H1 (cell line): ENCODE measurements around the gene NUPR1. TPM values are rescaled to one million over a fixed set of nuclear protein-coding genes. Genes with fewer than 3 reads are reported as not detected.

Experiments used
- CTCF ChIA-PET: fragments of 300-600 bp; sonication (Branson Sonifier 250); formaldehyde crosslinking; loops from one replicate; lab custom pipeline; 2021; ENCODE audit not compliant: partially characterized antibody; lab: Charles Lee
- POLR2A ChIA-PET: fragments of 300-600 bp; sonication (Branson Sonifier 250); formaldehyde crosslinking; loops from one replicate; lab custom pipeline; 2021; ENCODE audit warnings: inconsistent platforms; ENCODE audit not compliant: partially characterized antibody; lab: Charles Lee
- DNase-seq, 2 experiments: peaks; one replicate each; pipeline versions ENCODE4 v3.0.0 to v3.0.0-alpha.2; 2010 to 2022; ENCODE audit warnings: low spot score in 2 of 2, low read depth in 1 of 2, mixed read lengths in 1 of 2
- FAIRE-seq: peaks from 2 replicates; lab custom pipeline; 2011; peaks lifted over from hg19 to GRCh38; lab: Jason Lieb, UNC
- H2AFZ ChIP-seq: 2 replicates; pipeline ENCODE4 v1.8.1; 2012; ENCODE audit warnings: low read length, inconsistent platforms
- H2AK5ac ChIP-seq: 2 replicates; pipeline ENCODE4 v1.6.1; 2013; ENCODE audit warnings: low read depth, low read length
- H2BK120ac ChIP-seq: replicated peaks from 2 replicates; pipeline ENCODE3; 2013; ENCODE audit warnings: low read depth, low read length, inconsistent platforms
- H2BK12ac ChIP-seq: 2 replicates; pipeline ENCODE4 v1.6.1; 2013; ENCODE audit warnings: low read depth, low read length
- H2BK15ac ChIP-seq: 2 replicates; pipeline ENCODE4 v1.6.1; 2013; ENCODE audit warnings: low read length
- H2BK20ac ChIP-seq: 2 replicates; pipeline ENCODE4 v1.6.1; 2013; ENCODE audit warnings: low read length
- H2BK5ac ChIP-seq: 2 replicates; pipeline ENCODE4 v1.6.1; 2013; ENCODE audit warnings: low read depth, low read length
- H3K14ac ChIP-seq: 2 replicates; pipeline ENCODE4 v1.6.1; 2013; ENCODE audit warnings: inconsistent platforms; ENCODE audit not compliant: insufficient read length
- H3K18ac ChIP-seq: 2 replicates; pipeline ENCODE4 v1.6.1; 2013; ENCODE audit warnings: low read length; ENCODE audit errors: extremely low read depth
- H3K23ac ChIP-seq: 2 replicates; pipeline ENCODE4 v1.6.1; 2013; ENCODE audit warnings: inconsistent platforms; ENCODE audit not compliant: insufficient read length
- H3K23me2 ChIP-seq: 2 replicates; pipeline ENCODE4 v1.6.1; 2013; ENCODE audit warnings: low read depth, low read length
- H3K27ac ChIP-seq: 2 replicates; pipeline ENCODE4 v1.6.1; 2011; ENCODE audit warnings: low read depth, low read length, inconsistent platforms
- H3K27me3 ChIP-seq, 4 experiments: replicated peaks in 1 of 4; 1 replicate in 1 of 4; 2 replicates in 3 of 4; pipeline versions ENCODE4 v1.6.1 to v1.8.1; 2011 to 2013; ENCODE audit warnings: low read length in 3 of 4, mild to moderate bottlenecking in 3 of 4, inconsistent platforms in 2 of 4, mixed read lengths in 2 of 4, moderate library complexity in 1 of 4; ENCODE audit not compliant: control insufficient read depth in 3 of 4, insufficient read depth in 3 of 4; ENCODE audit errors: extremely low read depth in 1 of 4
- H3K36me3 ChIP-seq, 4 experiments: 2 replicates each; pipeline versions ENCODE4 v1.6.1 to v1.8.1; 2011 to 2013; ENCODE audit warnings: mild to moderate bottlenecking in 4 of 4, low read length in 3 of 4, moderate library complexity in 2 of 4, control low read depth in 1 of 4, inconsistent platforms in 1 of 4; ENCODE audit not compliant: insufficient read depth in 4 of 4, control insufficient read depth in 2 of 4
- H3K4ac ChIP-seq: replicated peaks from 2 replicates; pipeline ENCODE3; 2013; ENCODE audit warnings: low read length, low read depth, mixed read lengths, inconsistent platforms; ENCODE audit not compliant: insufficient read length
- H3K4me1 ChIP-seq, 4 experiments: replicated peaks in 1 of 4; 1 replicate in 1 of 4; 2 replicates in 3 of 4; pipeline versions ENCODE4 v1.6.1 to v1.8.1; 2011 to 2013; ENCODE audit warnings: low read length in 3 of 4, inconsistent platforms in 2 of 4, mixed read lengths in 1 of 4; ENCODE audit not compliant: insufficient read depth in 4 of 4, control insufficient read depth in 3 of 4
- H3K4me2 ChIP-seq, 2 experiments: 2 replicates each; pipeline versions ENCODE4 v1.6.1 to v1.8.1; 2011 to 2013; ENCODE audit warnings: low read depth in 2 of 2, low read length in 2 of 2, control low read depth in 1 of 2, inconsistent platforms in 1 of 2, mild to moderate bottlenecking in 1 of 2; ENCODE audit not compliant: insufficient read depth in 1 of 2
- H3K4me3 ChIP-seq, 4 experiments: fragments of 200-600, 300-600 bp in 1 of 4; sonication (generic), shearing (Covaris generic), sonication (Bioruptor Twin) in 1 of 4; 2 replicates each; pipeline versions ENCODE4 v1.5.1 to v1.8.1; 2011 to 2016; ENCODE audit warnings: low read length in 4 of 4, low read depth in 3 of 4, control low read depth in 2 of 4, inconsistent platforms in 2 of 4, mild to moderate bottlenecking in 2 of 4, mixed read lengths in 1 of 4, moderate library complexity in 1 of 4; ENCODE audit not compliant: insufficient read depth in 2 of 4; ENCODE audit errors: extremely low read depth in 1 of 4
- H3K56ac ChIP-seq: replicated peaks from 2 replicates; pipeline ENCODE3; 2013; ENCODE audit warnings: low read depth, mild to moderate bottlenecking, mixed read lengths, low read length, inconsistent platforms; ENCODE audit not compliant: insufficient read length
- H3K79me1 ChIP-seq: 2 replicates; pipeline ENCODE4 v1.6.1; 2013; ENCODE audit warnings: low read depth, low read length, control low read depth
- H3K79me2 ChIP-seq, 2 experiments: 2 replicates each; pipeline versions ENCODE4 v1.6.1 to v1.8.1; 2012 to 2013; ENCODE audit warnings: low read length in 2 of 2, mild to moderate bottlenecking in 2 of 2, inconsistent platforms in 1 of 2; ENCODE audit not compliant: insufficient read depth in 2 of 2, control insufficient read depth in 1 of 2
- H3K9ac ChIP-seq, 4 experiments: replicated peaks in 1 of 4; 1 replicate in 1 of 4; 2 replicates in 3 of 4; pipeline versions ENCODE4 v1.6.1 to v1.8.1; 2011 to 2013; ENCODE audit warnings: low read depth in 3 of 4, low read length in 3 of 4, control low read depth in 2 of 4, mild to moderate bottlenecking in 2 of 4, moderate library complexity in 2 of 4, inconsistent platforms in 1 of 4; ENCODE audit errors: extremely low read depth in 1 of 4
- H3K9me3 ChIP-seq, 2 experiments: 2 replicates each; pipeline versions ENCODE4 v1.6.1 to v1.8.1; 2012 to 2013; ENCODE audit warnings: mild to moderate bottlenecking in 2 of 2, moderate library complexity in 2 of 2, control low read depth in 1 of 2, inconsistent platforms in 1 of 2, low read depth in 1 of 2, low read length in 1 of 2, mixed read lengths in 1 of 2; ENCODE audit not compliant: insufficient read depth in 2 of 2
- H4K20me1 ChIP-seq, 2 experiments: replicated peaks in 1 of 2; 2 replicates each; pipeline versions ENCODE3 to v1.8.1; 2011 to 2013; ENCODE audit warnings: inconsistent platforms in 2 of 2, low read length in 2 of 2, mild to moderate bottlenecking in 1 of 2; ENCODE audit not compliant: insufficient read depth in 2 of 2, control insufficient read depth in 1 of 2
- H4K5ac ChIP-seq: 2 replicates; pipeline ENCODE4 v1.6.1; 2013; ENCODE audit warnings: low read length, low read depth, mixed read lengths, inconsistent platforms; ENCODE audit not compliant: insufficient read length
- H4K8ac ChIP-seq: 2 replicates; pipeline ENCODE4 v1.8.0; 2013; ENCODE audit warnings: mild to moderate bottlenecking, moderate library complexity, low read length, inconsistent platforms; ENCODE audit not compliant: insufficient read depth; ENCODE audit errors: extremely low read depth
- H4K91ac ChIP-seq: replicated peaks from 2 replicates; pipeline ENCODE3; 2013; ENCODE audit warnings: low read length, mixed read lengths, inconsistent platforms; ENCODE audit not compliant: insufficient read length
- FOSL1 ChIP-seq: IDR thresholded peaks from 2 replicates; pipeline ENCODE4 v1.6.1; 2011; ENCODE audit warnings: mild to moderate bottlenecking, low read depth, low read length, moderate library complexity; ENCODE audit not compliant: insufficient read depth
- KDM1A ChIP-seq: fragments of 200-600, 300-600 bp; sonication (generic); IDR thresholded peaks from 2 replicates; pipeline ENCODE4 v1.7.1; 2016; ENCODE audit warnings: mild to moderate bottlenecking, low read length, borderline replicate concordance
- SP1 ChIP-seq: IDR thresholded peaks from 2 replicates; pipeline ENCODE4 v1.6.1; 2011; ENCODE audit warnings: low read depth, low read length
- TAF1 ChIP-seq: IDR thresholded peaks from 2 replicates; pipeline ENCODE4 v1.6.1; 2011; ENCODE audit warnings: mild to moderate bottlenecking, low read depth, low read length
- WGBS, 2 experiments: shearing (Covaris generic) in 1 of 2; methylation state at CpG; one replicate each; pipeline versions ENCODE4 v1.1.6 to v1.1.7; 2013 to 2015; ENCODE audit warnings: low lambda C conversion rate in 2 of 2, mixed read lengths in 2 of 2, inconsistent platforms in 1 of 2, low coverage in 1 of 2, missing lambda C conversion rate in 1 of 2; ENCODE audit not compliant: insufficient replicate concordance in 2 of 2, insufficient coverage in 1 of 2, insufficient read length in 1 of 2; ENCODE audit errors: extremely low coverage in 1 of 2, missing lambda C conversion rate in 1 of 2; 5-methylcytosine and 5-hydroxymethylcytosine counted together
- polyA plus RNA-seq, 7 experiments: library from polyadenylated mRNA; depleted of rRNA in 3 of 7; stranded (reverse) in 5 of 7; unstranded in 2 of 7; fragments of >200 nt in 5 of 7; fragments of 200-250 nt in 2 of 7; gene quantifications; 1 replicate in 5 of 7; 2 replicates in 1 of 7; 4 replicates in 1 of 7; pipeline versions ENCODE4 v1.2.1 to v1.2.3, GENCODE V29; 2011 to 2013; ENCODE audit warnings: missing spikeins in 2 of 7, mixed read lengths in 2 of 7
- total RNA-seq: library from RNA; stranded (reverse); fragmentation: NEBNext Ultra II Directional; extraction: Animal tissue kit (Norgen Biotek cat#: 25700); gene quantifications from 2 replicates; pipeline ENCODE4 v1.2.1, GENCODE V29; 2021

NUPR1 gene
- total and polyA plus RNA-seq, 2 of the 8 experiments (the other 6 are each of a cell fraction or from before 2014, with no cell fraction given) = 0.17 to 0.20 TPM

DNA sequence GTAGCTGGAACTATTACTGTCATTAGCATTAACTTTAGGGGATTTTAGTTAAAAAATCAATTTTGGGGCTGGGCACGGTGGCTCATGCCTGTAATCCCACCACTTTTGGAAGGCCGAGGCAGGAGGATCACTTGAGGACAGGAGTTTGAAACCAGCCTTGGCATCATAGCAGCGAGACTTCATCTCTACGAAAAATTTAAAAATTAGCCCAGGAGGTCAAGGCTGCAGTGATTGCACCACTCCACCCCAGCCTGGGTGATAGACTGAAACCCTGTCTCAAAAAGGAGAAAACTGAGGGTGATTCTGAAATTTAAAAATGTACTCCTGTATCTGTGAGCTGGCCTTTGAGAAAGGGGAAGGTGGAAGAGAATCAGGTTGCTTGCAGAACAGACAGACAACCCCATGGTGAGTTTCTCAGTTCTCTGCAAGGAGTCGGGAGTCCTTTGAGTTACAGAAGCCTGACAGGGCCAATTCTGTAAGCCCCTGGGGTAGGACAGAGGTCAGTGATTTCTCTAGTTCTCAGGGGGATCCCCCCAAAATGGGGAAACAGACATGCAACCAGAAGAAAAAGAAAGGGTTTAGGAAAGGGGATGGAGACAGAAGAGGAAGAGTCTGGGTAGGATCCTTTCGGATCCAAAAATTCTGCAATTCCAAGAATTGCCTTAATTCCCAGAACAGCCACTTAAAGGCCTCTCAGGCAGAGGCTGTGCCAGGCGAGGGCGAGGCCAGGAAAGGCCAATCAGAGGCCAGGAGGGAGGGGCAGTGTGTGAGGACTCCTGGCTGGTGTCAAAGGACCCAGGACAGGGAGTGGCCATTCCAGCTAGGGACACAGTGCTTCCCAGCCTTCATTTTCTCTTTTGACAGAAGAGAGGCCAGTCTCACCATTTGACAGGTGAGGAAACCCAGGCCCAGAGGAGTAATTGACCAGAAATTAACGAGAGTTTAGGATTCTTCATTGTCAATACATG, 6.7 kb downstream of the NUPR1 start:
- Histone ChIP-seq H4K8ac (no peak overlapping the region), H3K9ac (no peak overlapping the region), H3K4ac (no peak overlapping the region), H3K79me2 (no peaks in the 10 kb centered on the region), H3K4me2 (peak overlapping the region in 1 of 2 experiments; percentile 19; a peak in 2 of 4 replicates), H2AFZ (no peak overlapping the region), H3K79me1 (no peaks in the 10 kb centered on the region), H3K4me1 (no peaks in the 10 kb centered on the region), H3K14ac (no peak overlapping the region), H2AK5ac (no peak overlapping the region), H3K23me2 (no peaks in the 10 kb centered on the region), H4K91ac (no peak overlapping the region), H4K5ac (no peak overlapping the region), H3K36me3 (no peaks in the 10 kb centered on the region), H2BK20ac (no peak overlapping the region), H3K27me3 (no peaks in the 10 kb centered on the region), H3K56ac (no peak overlapping the region), H4K20me1 (no peaks in the 10 kb centered on the region), H3K18ac (no peak overlapping the region), H2BK12ac (no peak overlapping the region), H3K4me3 (no peak overlapping the region), H2BK15ac (no peak overlapping the region), H2BK120ac (no peak overlapping the region), H3K9me3 (no peaks in the 10 kb centered on the region), H3K23ac (no peak overlapping the region), H3K27ac (no peak overlapping the region), H2BK5ac (no peak overlapping the region)
- FAIRE-seq (no peak), DNase-seq (peak in 1 of 2 experiments; percentile 69)
- TF ChIP-seq FOSL1 = no peak
- TF ChIP-seq SP1 = no peak
- TF ChIP-seq KDM1A = 0 out of 2 replicates have a peak, but pooled peaks have one; percentile 19
- TF ChIP-seq TAF1 = 0 out of 2 replicates have a peak, but pooled peaks have one; percentile 19
- POLR2A ChIA-PET = interaction anchor here (0.6 to 1.1 kb wide), 3 partner anchors 10 to 291 kb away, joined by 3 to 4 read pairs (median 3); partner anchors contain the start of gene ATXN2L
- whole genome bisulfite sequencing, 2 experiments = 66% methylated on average over 9 of the region's 9 CpGs; no CpG with 5 or more reads in 1 of the 2 experiments
- CTCF ChIA-PET = interaction anchor here (0.6 kb wide), 1 partner anchor 42 kb away, joined by 3 read pairs; no protein-coding TSS in a partner anchor
